GM12878 (cell line): ENCODE data around the gene HDAC7. TPM values are rescaled to one million over a fixed set of nuclear protein-coding genes. Genes with fewer than 3 reads are reported as not detected.

Experiments used
- ATAC-seq: fragments of 200-7000 bp; cut with Tn5 transposase; 3 replicates; pipeline ENCODE4 v1.9.1; 2020; ENCODE audit warnings: mild to moderate bottlenecking, moderate library complexity
- BruUV-seq: library from RNA; stranded (reverse); fragments of 400-500 nt; replicated peaks from 2 replicates; lab custom pipeline; 2021; lab: Mats Ljungman, UMichigan
- CTCF ChIA-PET: fragments of 300-600 bp; sonication (Branson Sonifier 250); formaldehyde crosslinking; extraction: SDS; loops from one replicate; lab custom pipeline; 2021; ENCODE audit warnings: inconsistent platforms; lab: Yijun Ruan, JAX
- POLR2A ChIA-PET: fragments of 350-600 bp; formaldehyde crosslinking; extraction: SDS; loops from one replicate; lab custom pipeline; 2021; ENCODE audit warnings: inconsistent platforms; lab: Charles Lee
- RAD21 ChIA-PET: fragments of 300-600 bp; sonication (Branson Sonifier 250); formaldehyde crosslinking; loops from one replicate; lab custom pipeline; 2023; ENCODE audit warnings: antibody characterized with exemption; ENCODE audit not compliant: unreplicated experiment; lab: Charles Lee
- SMC1A ChIA-PET: fragments of 300-600 bp; sonication (Branson Sonifier 250); formaldehyde crosslinking; loops from one replicate; lab custom pipeline; 2023; ENCODE audit not compliant: unreplicated experiment, uncharacterized antibody; lab: Charles Lee
- DNase-seq: peaks from one replicate; pipeline ENCODE4 v3.0.0-alpha.2; 2011; ENCODE audit warnings: low read depth, low spot score
- FAIRE-seq: peaks from 3 replicates; lab custom pipeline; 2011; peaks lifted over from hg19 to GRCh38; lab: Jason Lieb, UNC
- H2AFZ ChIP-seq: 2 replicates; pipeline ENCODE4 v1.6.0; 2011; ENCODE audit warnings: low read depth, low read length, control low read depth; ENCODE audit not compliant: control insufficient read depth
- H3K27ac ChIP-seq: 2 replicates; pipeline ENCODE4 v1.5.1; 2011; ENCODE audit warnings: control low read depth; ENCODE audit not compliant: control insufficient read depth, insufficient read depth
- H3K27me3 ChIP-seq, 2 experiments: replicated peaks in 1 of 2; 2 replicates each; pipeline versions ENCODE4 v1.6.0 to v1.6.1; 2011; ENCODE audit warnings: low read length in 1 of 2; ENCODE audit not compliant: control insufficient read depth in 2 of 2, insufficient read depth in 2 of 2
- H3K36me3 ChIP-seq, 2 experiments: 2 replicates each; pipeline ENCODE4 v1.5.1; 2011; ENCODE audit warnings: low read length in 1 of 2; ENCODE audit not compliant: control insufficient read depth in 2 of 2, insufficient read depth in 2 of 2
- H3K4me1 ChIP-seq: 2 replicates; pipeline ENCODE4 v1.6.1; 2011; ENCODE audit warnings: mild to moderate bottlenecking, low read length, moderate library complexity, mixed read lengths; ENCODE audit not compliant: control insufficient read depth, insufficient read depth
- H3K4me2 ChIP-seq: 2 replicates; pipeline ENCODE4 v1.6.0; 2011; ENCODE audit warnings: control low read depth; ENCODE audit not compliant: control insufficient read depth, insufficient read depth
- H3K4me3 ChIP-seq: fragments of 200-600 bp; sonication (generic); 2 replicates; pipeline ENCODE4 v1.5.1; 2016
- H3K79me2 ChIP-seq: 2 replicates; pipeline ENCODE4 v1.6.0; 2011; ENCODE audit warnings: low read length; ENCODE audit not compliant: control insufficient read depth, insufficient read depth
- H3K9ac ChIP-seq: 2 replicates; pipeline ENCODE4 v1.8.0; 2011; ENCODE audit warnings: low read length, control low read depth, mixed read lengths; ENCODE audit not compliant: control insufficient read depth, insufficient read depth
- H3K9me3 ChIP-seq: replicated peaks from 3 replicates; pipeline ENCODE4 v1.5.1; 2011; ENCODE audit warnings: mild to moderate bottlenecking, low read length; ENCODE audit not compliant: control insufficient read depth, insufficient read depth
- H4K20me1 ChIP-seq: 2 replicates; pipeline ENCODE4 v1.6.0; 2011; ENCODE audit not compliant: control insufficient read depth, insufficient read depth
- CEBPB ChIP-seq, 2 experiments: fragments of 150-350 bp in 1 of 2; IDR thresholded peaks; 2 replicates each; pipeline ENCODE4 v1.6.1; 2012 to 2014; ENCODE audit warnings: low read depth in 2 of 2, low read length in 2 of 2, borderline replicate concordance in 1 of 2, inconsistent platforms in 1 of 2
- E4F1 ChIP-seq: fragments of 450-650 bp; IDR thresholded peaks from 2 replicates; pipeline ENCODE4 v1.6.1; 2018; ENCODE audit warnings: borderline replicate concordance, mild to moderate bottlenecking; ENCODE audit not compliant: partially characterized antibody
- FOXM1 ChIP-seq: IDR thresholded peaks from 2 replicates; pipeline ENCODE4 v1.6.1; 2012; ENCODE audit warnings: low read depth, mild to moderate bottlenecking, inconsistent platforms, low read length, moderate library complexity
- KDM1A ChIP-seq: fragments of 200-600 bp; sonication (generic); IDR thresholded peaks from 2 replicates; pipeline ENCODE4 v1.6.1; 2016; ENCODE audit warnings: borderline replicate concordance
- NR2C1 ChIP-seq: fragments of 450-650 bp; IDR thresholded peaks from 2 replicates; pipeline ENCODE4 v1.6.1; 2017; ENCODE audit warnings: antibody characterized with exemption, mild to moderate bottlenecking, moderate library complexity
- PKNOX1 ChIP-seq: fragments of 450-650 bp; IDR thresholded peaks from 2 replicates; pipeline ENCODE4 v1.6.1; 2016; ENCODE audit warnings: mild to moderate bottlenecking
- RELB ChIP-seq: fragments of 450-650 bp; IDR thresholded peaks from 2 replicates; pipeline ENCODE4 v1.6.1; 2017; ENCODE audit warnings: low read depth, mild to moderate bottlenecking, moderate library complexity
- SMAD1 ChIP-seq: fragments of 450-650 bp; IDR thresholded peaks from 2 replicates; pipeline ENCODE4 v1.6.1; 2018; ENCODE audit warnings: mild to moderate bottlenecking, low read depth; ENCODE audit not compliant: partially characterized antibody
- USF2 ChIP-seq: IDR thresholded peaks from 2 replicates; pipeline ENCODE4 v1.6.1; 2011; ENCODE audit warnings: low read depth, low read length, improper control_type of control experiment, borderline replicate concordance
- WGBS: methylation state at CpG from one replicate; pipeline ENCODE4 v1.1.6; 2016; ENCODE audit warnings: low lambda C conversion rate; ENCODE audit not compliant: insufficient replicate concordance, insufficient coverage; ENCODE audit errors: missing lambda C conversion rate; 5-methylcytosine and 5-hydroxymethylcytosine counted together
- in situ Hi-C: fragments of 300-500 bp; cut with MboI; formaldehyde crosslinking; loops from 9 replicates; pipeline ENCODE4 v1.14.3; 2018; ENCODE audit warnings: mixed read lengths
- intact Hi-C: fragments of 100-400 bp; cut with micrococcal nuclease; formaldehyde crosslinking; loops from one replicate; pipeline ENCODE4 v1.14.2; 2022; ENCODE audit not compliant: unreplicated experiment
- polyA plus RNA-seq, 11 experiments: library from polyadenylated mRNA; depleted of rRNA in 4 of 11; unstranded in 6 of 11; stranded (reverse) in 5 of 11; fragments of >200 nt; fragmentation: Nextera tagmentation in 4 of 11; fragmentation: Illumina TruSeq in 1 of 11; extraction: Ambion mirVana in 4 of 11; extraction: Trizol in 1 of 11; gene quantifications; 1 replicate in 1 of 11; 2 replicates in 10 of 11; pipeline versions ENCODE4 v1.2.1 to v1.2.3, GENCODE V29; 2011 to 2016; ENCODE audit warnings: inconsistent platforms in 2 of 11, missing spikeins in 2 of 11, low read depth in 1 of 11
- total RNA-seq, 4 experiments: library from RNA; depleted of rRNA in 3 of 4; stranded (reverse); fragments of >200 nt in 3 of 4; fragmentation: Illumina TruSeq in 1 of 4; extraction: Trizol in 1 of 4; gene quantifications; 2 replicates each; pipeline versions ENCODE4 v1.2.1 to v1.2.3, GENCODE V29; 2013 to 2021

Gene HDAC7
- total and polyA plus RNA-seq, 10 of the 15 experiments (the other 5 are each of a cell fraction or from before 2014, with no cell fraction given): 0.47 to 18.3 (median 5.4) TPM

- POLR2A ChIA-PET: no interaction called here
- no peaks in the 10 kb centered on the region for H3K27me3 ChIP-seq
- H2AFZ ChIP-seq: no peak overlapping the region
- H3K79me2 ChIP-seq: no peaks in the 10 kb centered on the region
- ATAC-seq (no peak), FAIRE-seq (no peak), DNase-seq (no peak)
- no peaks in the 10 kb centered on the region for H3K9me3 ChIP-seq
- no peak overlapping the region for H3K4me3 ChIP-seq
- peaks cover 37% of the 10 kb centered on the region for H3K4me1 ChIP-seq
- RAD21 ChIA-PET: interaction anchor here (12.6 kb wide), 1 partner anchor 10 kb away, joined by 237 read pairs; no protein-coding TSS in a partner anchor
- in situ Hi-C loops (no loop called here), intact Hi-C loops (no loop called here)
- no TSS peak for BruUV-seq
- 86% methylated on average over 7 of the region's 7 CpGs for WGBS
- no peaks in the 10 kb centered on the region for H3K36me3 ChIP-seq
- CTCF ChIA-PET: interaction anchor here (9.4 to 14.5 kb wide), 3 partner anchors 8 to 36 kb away, joined by 86 to 507 read pairs (median 166); partner anchors contain the start of gene SLC48A1
- no peak overlapping the region for H3K27ac ChIP-seq
- no peak overlapping the region for H3K9ac ChIP-seq
- no peak overlapping the region for H3K4me2 ChIP-seq
- no peaks in the 10 kb centered on the region for H4K20me1 ChIP-seq
- SMC1A ChIA-PET: interaction anchor here (10.3 to 12.2 kb wide), 2 partner anchors 8 to 16 kb away, joined by 97 to 277 read pairs; no protein-coding TSS in a partner anchor
- TF ChIP-seq NR2C1: no peak
Measured at GRCh38 chr12:47752552-47752951, 67.2 kb downstream of the HDAC7 start.

GRCh38 chr12:47752121-47752520 lies 67.6 kb downstream of the HDAC7 start:
- Histone ChIP-seq H3K36me3 (no peaks in the 10 kb centered on the region), H3K4me2 (no peak overlapping the region), H3K4me3 (no peak overlapping the region), H3K9me3 (no peaks in the 10 kb centered on the region), H3K79me2 (no peaks in the 10 kb centered on the region), H2AFZ (no peak overlapping the region), H3K27ac (no peak overlapping the region), H4K20me1 (no peaks in the 10 kb centered on the region), H3K9ac (no peak overlapping the region), H3K27me3 (no peaks in the 10 kb centered on the region), H3K4me1 (peaks cover 37% of the 10 kb centered on the region)
- POLR2A ChIA-PET: no interaction called here
- FAIRE-seq (no peak), ATAC-seq (no peak), DNase-seq (no peak)
- RAD21 ChIA-PET: interaction anchor here (12.6 kb wide), 1 partner anchor 10 kb away, joined by 237 read pairs; no protein-coding TSS in a partner anchor
- intact Hi-C loops: no loop called here
- in situ Hi-C loops: no loop called here
- CTCF ChIA-PET: interaction anchor here (9.4 to 14.5 kb wide), 3 partner anchors 8 to 36 kb away, joined by 86 to 507 read pairs (median 166); partner anchors contain the start of gene SLC48A1
- SMC1A ChIA-PET: interaction anchor here (10.3 to 12.2 kb wide), 2 partner anchors 8 to 16 kb away, joined by 97 to 277 read pairs; no protein-coding TSS in a partner anchor
- BruUV-seq: no TSS peak
- WGBS: 82% methylated on average over 4 of the region's 4 CpGs
- TF ChIP-seq SMAD1 (no peak), RELB (no peak), E4F1 (no peak), KDM1A (no peak), FOXM1 (no peak), CEBPB (IDR thresholded peaks at IDR 0.05; ENCODE audit: borderline replicate concordance in 1 of 2, low read depth in 2 of 2, low read length in 2 of 2) (no peak), PKNOX1 (no peak), USF2 (no peak)
